ENCODE data around the gene TM9SF1.

The TM9SF1 gene

GRCh38 chr14:24150567-24150966 is 44.7 kb downstream of the TM9SF1 start:
- DNase-seq: no peak

GRCh38 chr14:24150061-24150460 is 45.2 kb downstream of the TM9SF1 start:
- DNase-seq: no peak

- no peak for DNase-seq
These were observed 45.8 kb downstream of the TM9SF1 start for GRCh38 chr14:24149302-24149969.

DNA sequence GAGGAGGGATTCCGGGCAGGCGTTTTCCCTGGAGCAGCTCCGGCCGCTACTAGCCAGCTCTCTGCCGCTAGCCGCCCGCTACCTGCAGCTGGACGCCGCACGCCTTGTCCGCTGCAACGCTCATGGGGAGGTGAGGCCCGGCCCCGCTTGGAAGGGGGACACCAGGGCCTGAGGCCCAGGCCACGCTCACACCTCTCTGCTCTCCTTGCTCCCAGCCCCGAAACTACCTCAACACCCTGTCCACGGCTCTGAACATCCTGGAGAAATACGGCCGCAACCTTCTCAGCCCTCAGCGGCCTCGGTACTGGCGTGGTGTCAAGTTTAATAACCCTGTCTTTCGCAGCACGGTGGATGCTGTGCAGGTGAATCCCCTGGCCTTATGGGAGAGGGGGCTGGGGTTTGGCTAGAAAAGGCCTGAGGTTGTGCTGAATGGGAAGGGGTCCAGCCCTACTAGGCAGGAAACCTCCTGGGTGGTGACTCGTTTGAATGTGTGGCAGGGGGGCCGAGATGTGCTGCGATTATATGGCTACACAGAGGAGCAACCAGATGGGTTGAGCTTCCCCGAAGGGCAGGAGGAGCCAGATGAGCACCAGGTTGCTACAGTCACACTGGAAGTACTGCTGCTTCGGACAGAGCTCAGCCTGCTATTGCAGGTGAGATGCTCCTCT is 47.3 kb downstream of the TM9SF1 start:
- DNase-seq: no peak

DNA sequence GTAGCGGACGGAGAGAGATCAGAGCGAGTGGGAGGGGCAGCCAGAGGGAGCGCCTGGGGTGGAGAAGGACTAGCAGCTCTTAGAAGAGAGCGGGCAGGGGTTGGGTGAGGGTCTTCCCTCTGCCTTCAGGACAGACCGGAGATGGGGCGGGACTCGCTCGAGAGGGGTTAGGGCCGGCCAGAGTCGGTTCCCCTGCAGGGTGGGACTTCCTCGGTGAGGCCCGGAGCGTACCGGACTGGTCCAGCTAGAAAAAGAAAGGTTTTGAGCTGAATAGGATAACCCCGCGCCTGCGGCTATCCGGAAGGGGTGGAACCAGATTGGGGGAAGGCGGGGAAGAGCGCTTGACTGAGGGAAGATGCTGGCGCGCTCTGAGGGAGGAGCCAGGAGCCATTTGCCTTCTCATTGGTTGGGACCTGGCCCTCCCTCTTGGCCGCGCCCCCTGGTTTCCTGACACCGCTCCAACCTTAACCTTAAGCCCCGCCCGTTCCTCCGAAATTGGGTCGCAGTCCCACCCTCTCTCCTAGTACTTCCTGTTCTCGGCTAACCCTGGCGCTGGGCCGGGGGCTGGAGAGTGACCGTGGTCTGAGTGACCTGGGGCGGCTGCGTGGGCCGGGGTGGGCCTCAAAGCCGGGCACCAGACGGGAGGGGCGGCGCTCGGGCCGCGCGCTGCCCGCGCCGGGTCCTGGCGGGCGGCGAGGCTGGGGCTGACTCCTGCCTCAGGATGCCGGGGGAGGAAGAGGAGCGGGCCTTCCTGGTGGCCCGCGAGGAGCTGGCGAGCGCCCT is 48.1 kb downstream of the TM9SF1 start, which contains the start of gene RNF31:
Gene RNF31 (plus strand): TSS at position 521 of the 783 bp plus-strand sequence. CDS start 201 bp downstream, at position 722.
- peak; percentile 89 to 98 for DNase-seq

DNA sequence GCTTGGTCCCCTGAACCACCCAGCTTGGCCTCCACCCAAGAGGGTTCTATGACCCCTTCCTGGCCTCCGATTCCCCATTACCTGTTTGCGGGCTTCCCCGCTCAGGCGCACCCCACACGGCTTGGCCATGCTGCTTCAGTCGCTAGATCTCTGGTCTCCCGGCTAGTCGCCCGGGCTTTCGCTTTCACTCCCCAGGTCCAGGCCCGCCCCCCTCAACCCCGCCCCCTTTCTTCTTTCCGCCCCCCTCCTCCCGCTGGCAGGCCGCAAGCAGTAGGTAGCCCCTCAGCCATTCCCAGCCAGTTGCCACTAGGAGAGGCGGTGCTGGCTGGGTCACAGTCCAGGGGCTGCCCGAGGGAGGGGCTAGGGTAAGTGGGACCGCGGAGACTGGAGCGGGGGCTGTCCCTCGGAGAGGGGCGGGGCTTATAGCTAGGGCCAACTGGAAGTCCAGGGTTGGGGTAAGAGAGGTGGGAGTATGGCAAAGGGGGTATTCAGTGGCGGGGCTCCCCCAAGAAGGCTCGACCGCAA is 48.7 kb downstream of the TM9SF1 start, which contains the start of gene PSME2:
Gene PSME2 (minus strand): TSS at position 158 of the 525 bp plus-strand sequence. CDS start 29 bp downstream, at position 129.
- DNase-seq: peak in 1 of 2 experiments; percentile 25

DNA sequence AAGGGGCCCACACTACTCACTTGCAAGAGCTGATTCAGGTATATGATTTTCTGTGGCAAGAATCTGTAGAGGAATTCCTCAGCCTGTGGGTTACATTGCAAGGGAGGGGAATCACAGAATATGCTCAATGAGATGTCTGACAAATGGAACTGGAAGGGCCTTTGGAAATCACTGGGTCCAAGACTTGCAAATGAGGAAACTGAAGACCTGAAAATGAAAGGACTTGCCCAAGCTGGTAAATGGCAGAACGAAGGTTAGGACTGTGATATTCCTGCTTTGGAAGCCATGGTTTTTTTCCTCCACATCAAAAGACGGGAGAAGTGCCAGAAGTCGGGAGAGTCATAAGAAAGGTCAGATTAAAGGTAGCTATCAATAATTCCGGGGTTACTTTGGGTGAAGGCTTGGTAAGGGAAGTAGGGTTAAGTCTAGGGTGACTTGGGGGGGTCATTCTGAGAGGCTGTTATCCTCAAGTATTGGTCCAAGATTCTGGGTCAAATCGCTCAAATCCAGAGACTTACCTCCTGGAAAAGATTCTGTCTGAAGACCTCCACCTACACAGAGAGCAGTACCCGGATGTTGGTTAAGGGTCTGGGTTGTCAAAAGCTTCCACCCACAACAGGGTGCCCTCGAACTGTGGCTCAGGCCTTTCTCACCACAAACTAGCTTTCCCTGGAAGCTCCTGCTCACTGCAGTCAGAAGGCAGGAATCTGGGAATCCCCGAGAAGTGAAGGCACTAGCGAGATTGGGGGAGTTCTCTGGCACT is 49.4 kb downstream of the TM9SF1 start:
- no peak for DNase-seq

- no peak for DNase-seq
These were observed 50.0 kb downstream of the TM9SF1 start for GRCh38 chr14:24145219-24145618.

DNA sequence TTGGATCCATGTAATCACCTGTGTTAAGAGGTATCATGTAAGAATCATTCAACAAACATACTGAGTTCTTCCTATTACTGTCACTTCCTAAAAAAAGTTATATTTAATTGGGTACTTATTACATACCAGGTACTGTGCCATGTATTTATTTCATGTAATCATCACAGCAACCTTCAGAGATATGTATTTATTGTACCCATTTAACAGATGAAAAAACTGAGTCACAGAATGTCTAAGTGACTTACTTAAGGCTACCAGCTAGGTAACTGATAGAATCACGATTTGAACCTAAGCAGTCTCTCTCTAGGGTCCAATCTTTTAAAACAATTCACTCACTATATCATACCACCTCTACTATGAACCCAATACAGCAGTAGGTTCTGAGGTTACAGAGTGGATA is 50.8 kb downstream of the TM9SF1 start:
- no peak for DNase-seq

DNA sequence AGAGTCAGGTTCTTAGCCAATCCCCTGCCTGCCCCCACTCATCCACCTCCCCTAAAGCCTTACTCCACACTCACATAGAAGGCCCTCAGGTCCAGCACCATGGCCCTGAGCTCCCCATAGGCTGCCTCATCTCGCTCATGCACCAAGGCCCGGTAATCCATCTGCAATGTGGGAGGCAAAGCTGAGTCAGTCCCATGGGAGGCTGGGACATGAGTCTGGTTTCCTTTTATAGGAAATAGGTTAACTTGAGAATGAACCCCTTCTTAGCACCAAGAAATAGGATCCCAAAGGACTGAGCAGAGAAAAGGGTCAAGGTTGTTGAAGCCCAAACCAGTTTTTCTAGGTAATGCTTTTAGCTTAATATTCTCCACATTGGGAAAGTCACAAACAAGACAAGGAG is 51.7 kb downstream of the TM9SF1 start:
- no peak for DNase-seq

DNA sequence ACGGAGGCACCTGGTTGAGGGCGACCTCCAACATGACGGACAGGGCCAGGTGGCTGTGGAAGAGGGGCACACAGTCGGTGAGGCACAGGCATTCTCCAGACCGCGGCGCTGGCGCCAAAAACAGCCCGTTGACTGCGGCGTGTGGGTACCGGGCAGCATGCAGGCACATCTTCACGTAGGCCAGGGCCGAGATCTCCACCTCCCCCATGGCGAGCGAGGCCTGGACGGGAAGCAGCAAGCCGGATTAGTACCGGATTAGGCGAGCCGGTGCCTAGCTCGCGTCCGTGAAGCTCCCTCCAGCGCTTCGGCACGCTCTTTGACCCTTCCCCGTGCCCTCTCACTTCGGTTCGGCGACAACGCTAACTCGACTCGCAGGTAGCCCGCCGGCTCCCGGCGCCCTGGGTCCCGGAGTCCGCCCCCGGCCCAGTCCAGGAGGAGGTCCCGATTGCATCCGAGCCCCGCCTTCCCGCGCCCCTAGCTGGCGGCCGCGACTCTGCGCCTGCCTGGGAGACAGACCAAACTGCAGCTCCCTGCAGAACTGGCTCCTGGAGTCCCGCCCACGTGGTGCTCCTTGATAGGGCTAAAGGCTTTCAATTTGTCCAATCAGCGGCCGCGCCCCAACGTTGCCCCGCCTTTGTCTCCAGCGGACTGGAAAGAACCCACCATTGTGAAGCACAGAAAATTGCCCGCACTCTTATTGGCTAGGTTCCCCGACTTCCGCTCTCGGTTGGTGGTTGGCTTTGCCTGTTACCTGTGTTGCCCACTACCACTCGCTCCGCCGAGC is 54.0 kb downstream of the TM9SF1 start, which contains the start of gene EMC9:
Gene EMC9 (minus strand): TSS at position 495 of the 784 bp plus-strand sequence. CDS start 287 bp downstream, at position 208.
- peak; percentile 96 to 99 for DNase-seq

GRCh38 chr14:24139272-24139934 is 55.8 kb downstream of the TM9SF1 start:
- DNase-seq: no peak

Measured in cerebellar nuclear complex (tissue), 1 donor.